HL-60 (cell line): ENCODE measurements around the gene CEP112.

Experiments used
- CTCF ChIP-seq: IDR thresholded peaks from one replicate; pipeline ENCODE4 v1.5.1; 2011; ENCODE audit warnings: low read length, control low read depth, inconsistent platforms; ENCODE audit not compliant: insufficient read depth
- GABPA ChIP-seq: IDR thresholded peaks from 2 replicates; pipeline ENCODE4 v1.6.1; 2012; ENCODE audit warnings: low read depth
- POLR2AphosphoS5 ChIP-seq: IDR thresholded peaks from 2 replicates; pipeline ENCODE4 v1.6.1; 2012; ENCODE audit warnings: low read depth
- SPI1 ChIP-seq: IDR thresholded peaks from 2 replicates; pipeline ENCODE4 v1.6.1; 2012; ENCODE audit warnings: low read depth, mild to moderate bottlenecking, borderline replicate concordance

GRCh38 chr17:65901394-65901793, 290.5 kb downstream of the CEP112 start:
- TF ChIP-seq CTCF (no peak), GABPA (no peak), POLR2AphosphoS5 (no peak), SPI1 (no peak)
